ENCODE data around the gene CELSR1.
A peak's percentile ranks its signal among the peaks of the same experiment; 100 is the strongest.

Gene CELSR1

GRCh38 chr22:46537946-46538813, 760 bp upstream of the CELSR1 start:
- H3K27ac ChIP-seq (ENCODE audit: low read depth, low read length), result no peak overlapping the region
- H3K4me3 ChIP-seq (ENCODE audit: low read length), result no peak overlapping the region
- no peaks in the 10 kb centered on the region for H4K20me1 ChIP-seq (ENCODE audit: control insufficient read depth, insufficient read depth, low read depth, low read length)
- no peak overlapping the region for H3K4me2 ChIP-seq (ENCODE audit: low read length)
- peak; percentile 56; the same call in 1 of the 2 replicates for TF ChIP-seq EZH2phosphoT487 (IDR thresholded peaks at IDR 0.05; ENCODE audit: borderline replicate concordance, low read length)
- TF ChIP-seq CTCF (IDR thresholded peaks at IDR 0.05; ENCODE audit: low read depth, low read length, poor library complexity, severe bottlenecking), result no peak
- no peaks in the 10 kb centered on the region for H3F3A ChIP-seq (ENCODE audit: control insufficient read depth, insufficient read depth)
- no peaks in the 10 kb centered on the region for H3K36me3 ChIP-seq (ENCODE audit: control insufficient read depth, low read length)
- peaks cover 30% of the 10 kb centered on the region for H3K27me3 ChIP-seq (ENCODE audit: control insufficient read depth, low read length)
- no peaks in the 10 kb centered on the region for H3K79me2 ChIP-seq (ENCODE audit: control insufficient read depth, low read length)
- no peaks in the 10 kb centered on the region for H3K9me3 ChIP-seq (ENCODE audit: control insufficient read depth, insufficient read depth, low read length)
- H3K9me2 ChIP-seq (replicated peaks; ENCODE audit: control insufficient read depth, low read length), result no peaks in the 10 kb centered on the region
- no peaks in the 10 kb centered on the region for H3K4me1 ChIP-seq (ENCODE audit: control insufficient read depth, low read length)

- Histone ChIP-seq H3K27ac (ENCODE audit: low read depth, low read length) (no peak overlapping the region), H3K4me3 (ENCODE audit: low read length) (no peak overlapping the region), H3F3A (ENCODE audit: control insufficient read depth, insufficient read depth) (no peaks in the 10 kb centered on the region), H3K79me2 (ENCODE audit: control insufficient read depth, low read length) (no peaks in the 10 kb centered on the region), H3K36me3 (ENCODE audit: control insufficient read depth, low read length) (no peaks in the 10 kb centered on the region), H3K27me3 (ENCODE audit: control insufficient read depth, low read length) (peaks cover 25% of the 10 kb centered on the region), H4K20me1 (ENCODE audit: control insufficient read depth, insufficient read depth, low read depth, low read length) (no peaks in the 10 kb centered on the region), H3K4me2 (ENCODE audit: low read length) (no peak overlapping the region), H3K9me2 (replicated peaks; ENCODE audit: control insufficient read depth, low read length) (no peaks in the 10 kb centered on the region), H3K9me3 (ENCODE audit: control insufficient read depth, insufficient read depth, low read length) (no peaks in the 10 kb centered on the region), H3K4me1 (ENCODE audit: control insufficient read depth, low read length) (no peaks in the 10 kb centered on the region)
- TF ChIP-seq EZH2phosphoT487 (IDR thresholded peaks at IDR 0.05; ENCODE audit: borderline replicate concordance, low read length) (no peak), CTCF (IDR thresholded peaks at IDR 0.05; ENCODE audit: low read depth, low read length, poor library complexity, severe bottlenecking) (no peak)
These were observed 739 bp downstream of the CELSR1 start for GRCh38 chr22:46536537-46537224.

- Histone ChIP-seq H4K20me1 (ENCODE audit: control insufficient read depth, insufficient read depth, low read depth, low read length) (no peaks in the 10 kb centered on the region), H3F3A (ENCODE audit: control insufficient read depth, insufficient read depth) (no peaks in the 10 kb centered on the region), H3K9me3 (ENCODE audit: control insufficient read depth, insufficient read depth, low read length) (no peaks in the 10 kb centered on the region), H3K4me2 (ENCODE audit: low read length) (no peak overlapping the region), H3K9me2 (replicated peaks; ENCODE audit: control insufficient read depth, low read length) (no peaks in the 10 kb centered on the region), H3K27me3 (ENCODE audit: control insufficient read depth, low read length) (peaks cover 19% of the 10 kb centered on the region), H3K4me1 (ENCODE audit: control insufficient read depth, low read length) (no peaks in the 10 kb centered on the region), H3K4me3 (ENCODE audit: low read length) (no peak overlapping the region), H3K27ac (ENCODE audit: low read depth, low read length) (no peak overlapping the region), H3K79me2 (ENCODE audit: control insufficient read depth, low read length) (no peaks in the 10 kb centered on the region), H3K36me3 (ENCODE audit: control insufficient read depth, low read length) (no peaks in the 10 kb centered on the region)
- no peak for TF ChIP-seq CTCF (IDR thresholded peaks at IDR 0.05; ENCODE audit: low read depth, low read length, poor library complexity, severe bottlenecking)
- TF ChIP-seq EZH2phosphoT487 (IDR thresholded peaks at IDR 0.05; ENCODE audit: borderline replicate concordance, low read length), result no peak
These were observed 1.4 kb downstream of the CELSR1 start for GRCh38 chr22:46535876-46536536.

All from DOHH2 (cell line).